ENCODE measurements around the gene IGSF3.

DNA sequence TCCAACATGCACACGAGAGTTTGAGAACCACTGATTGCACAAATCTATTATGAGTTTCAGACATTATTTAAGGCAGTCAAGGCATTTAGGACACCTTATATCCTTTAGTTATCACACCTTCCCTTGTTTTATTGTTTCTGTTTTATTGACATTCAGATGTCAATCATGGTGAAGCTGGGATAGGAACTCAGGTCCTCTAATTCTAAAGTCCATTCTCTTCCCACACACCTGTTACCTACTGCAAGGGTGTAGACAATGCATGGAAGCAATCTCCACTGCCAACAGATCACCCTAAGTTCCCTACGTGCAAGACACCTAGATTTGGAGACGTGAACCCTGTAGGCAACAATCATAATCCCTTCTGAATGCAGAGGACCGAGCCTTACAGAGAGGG is 2.6 kb downstream of the IGSF3 start:
- no peak for TF ChIP-seq MXD4 (CRISPR knock-in tag; IDR thresholded peaks at IDR 0.05)
- no peak for TF ChIP-seq MYNN (CRISPR knock-in tag; IDR thresholded peaks at IDR 0.05; ENCODE audit: low read depth)
- TF ChIP-seq KDM5A (IDR thresholded peaks at IDR 0.05; ENCODE audit: borderline replicate concordance, low read length) = no peak
- TF ChIP-seq ZNF430 (CRISPR knock-in tag; IDR thresholded peaks at IDR 0.05) = no peak
- no peak for TF ChIP-seq NFYB (CRISPR knock-in tag; IDR thresholded peaks at IDR 0.05)
- no peak for TF ChIP-seq SMAD3 (CRISPR knock-in tag; IDR thresholded peaks at IDR 0.05)
- no peak for TF ChIP-seq IKZF1 (IDR thresholded peaks at IDR 0.05)
- TF ChIP-seq ZNF574 (CRISPR knock-in tag; IDR thresholded peaks at IDR 0.05) = no peak
